PC-9 (cell line): ENCODE results near the gene CSNK2A1.

Experiments used
- CTCF ChIP-seq: fragments of 200-600 bp; sonication (generic); conservative IDR thresholded peaks from 2 replicates; pipeline ENCODE4 v1.6.1; 2017; ENCODE audit warnings: mixed run types, antibody characterized with exemption, mild to moderate bottlenecking, moderate library complexity
- EZH2 ChIP-seq: fragments of 200-600 bp; sonication (generic); IDR thresholded peaks from 2 replicates; pipeline ENCODE4 v1.8.0; 2017; ENCODE audit warnings: antibody characterized with exemption, low read depth

DNA sequence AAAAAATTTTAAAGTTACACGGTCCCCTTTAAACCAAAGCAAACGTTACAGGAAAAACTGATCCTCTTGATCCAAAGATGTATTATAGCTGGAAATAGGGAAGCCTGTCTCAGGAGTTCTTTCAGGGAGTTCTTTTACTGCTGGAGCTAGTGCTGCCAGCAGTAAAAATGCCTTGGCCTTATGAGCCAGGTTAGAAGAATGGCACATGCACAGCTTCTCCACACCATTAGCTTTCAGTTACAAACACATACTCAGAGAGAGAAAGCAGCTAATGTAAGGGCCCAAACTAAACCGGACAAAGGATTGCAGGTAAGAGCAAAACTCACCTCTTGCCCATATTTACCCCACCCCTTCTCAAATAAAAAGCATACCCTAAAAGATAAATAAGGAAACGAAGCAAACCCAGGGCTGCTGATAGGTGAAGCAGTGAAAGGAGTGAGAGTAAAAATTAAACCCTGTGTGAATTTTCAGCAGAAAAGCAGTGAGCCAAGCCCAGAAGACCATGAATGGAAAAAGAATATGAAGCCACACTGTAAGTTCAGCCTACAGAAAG lies 100.3 kb downstream of the CSNK2A1 start:
- TF ChIP-seq CTCF, result no peak
- TF ChIP-seq EZH2, result no peak
